ENCODE results near the gene BBX. TPM values are rescaled to one million over a fixed set of nuclear protein-coding genes. Genes with fewer than 3 reads are reported as not detected.
"Not testable (repeated sequence)": the region's sequence is repeated elsewhere in the genome, so short reads cannot be mapped to it uniquely, and the experiment has no call there.

BBX gene
- total RNA-seq, 1 donor from 2014 or later = 156 TPM

DNA sequence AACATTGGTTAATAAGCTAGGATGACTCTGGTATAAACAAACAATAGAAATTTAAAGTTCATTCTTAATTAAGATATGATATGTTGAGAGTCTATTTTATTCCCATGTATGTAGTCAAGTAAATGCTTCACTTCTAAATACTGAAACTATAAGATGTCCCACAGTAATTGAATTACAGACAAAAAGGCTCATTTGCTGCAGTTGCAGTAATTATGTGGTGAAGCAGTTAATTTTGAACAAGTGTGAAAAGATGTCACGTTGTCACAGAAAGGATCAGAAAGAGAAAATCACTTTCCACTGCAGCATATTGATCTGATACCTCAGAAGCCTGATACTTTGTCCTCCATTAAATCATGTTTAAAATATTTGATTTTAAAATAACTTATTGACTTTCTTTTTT is 159.8 kb downstream of the BBX start:
- no peak for DNase-seq (ENCODE audit: low spot score)

DNA sequence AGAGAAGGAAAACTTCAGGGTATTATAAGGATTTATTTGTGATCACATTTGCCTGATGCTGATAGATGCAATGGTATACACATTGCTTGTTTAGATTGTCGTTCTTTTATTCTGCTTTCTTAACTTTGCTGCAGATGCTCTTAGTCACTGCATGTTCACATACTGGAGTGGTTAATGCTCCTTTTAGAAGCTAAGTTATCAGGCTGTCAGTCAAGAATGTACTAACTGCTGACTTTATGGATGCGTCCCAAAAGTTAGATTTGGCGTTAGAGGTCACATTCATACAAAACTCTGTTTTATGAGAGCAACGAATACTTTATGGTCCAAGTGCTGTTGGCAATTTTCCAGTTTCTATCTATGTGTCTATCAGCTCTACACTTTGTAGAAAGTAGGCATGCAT is 160.7 kb downstream of the BBX start:
- peak; percentile 52 for DNase-seq (ENCODE audit: low spot score)

DNA sequence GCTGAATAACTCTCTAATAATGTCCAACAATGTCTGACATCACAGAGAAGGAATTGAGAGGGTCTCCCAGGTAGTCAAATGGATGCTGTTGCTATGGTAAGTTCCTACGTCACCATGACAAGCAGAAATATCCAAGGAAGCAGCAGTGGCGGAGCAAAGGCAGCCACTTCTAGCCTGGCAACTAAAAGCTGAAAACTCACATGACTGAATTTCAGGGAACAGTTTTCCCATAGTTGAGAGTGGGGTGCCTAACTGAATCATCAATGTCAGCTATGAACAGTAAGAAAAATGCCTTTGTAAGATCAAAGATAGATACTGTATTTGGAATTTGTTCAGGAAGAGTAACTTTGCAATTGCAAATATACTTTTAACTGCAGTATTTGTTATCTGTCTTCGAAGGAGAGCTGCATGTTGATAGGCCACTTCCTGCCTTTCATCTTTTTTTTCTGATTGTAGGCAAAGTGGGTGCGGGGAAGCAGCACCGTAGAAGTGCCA is 161.7 kb downstream of the BBX start:
- DNase-seq (ENCODE audit: low spot score) = no peak

DNA sequence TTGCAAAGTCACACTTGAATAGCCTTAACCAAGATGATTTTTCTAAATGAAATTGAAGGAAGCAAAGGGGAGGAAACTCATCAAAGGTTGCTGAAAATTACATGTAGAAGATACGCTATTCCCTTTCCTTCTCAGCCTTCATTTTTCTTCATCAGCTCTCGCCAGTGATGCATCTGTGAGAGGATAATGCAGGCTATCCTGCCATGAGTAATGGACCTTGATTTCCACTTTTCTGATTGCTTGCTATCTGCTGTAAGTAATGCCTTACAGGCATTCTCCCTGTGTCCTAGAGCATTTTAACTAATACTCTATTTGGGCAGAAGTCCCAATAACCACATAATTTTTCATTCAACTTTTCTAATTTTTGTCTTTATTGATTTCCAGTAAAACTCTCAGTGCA is 162.6 kb downstream of the BBX start:
- no peak for DNase-seq (ENCODE audit: low spot score)

DNA sequence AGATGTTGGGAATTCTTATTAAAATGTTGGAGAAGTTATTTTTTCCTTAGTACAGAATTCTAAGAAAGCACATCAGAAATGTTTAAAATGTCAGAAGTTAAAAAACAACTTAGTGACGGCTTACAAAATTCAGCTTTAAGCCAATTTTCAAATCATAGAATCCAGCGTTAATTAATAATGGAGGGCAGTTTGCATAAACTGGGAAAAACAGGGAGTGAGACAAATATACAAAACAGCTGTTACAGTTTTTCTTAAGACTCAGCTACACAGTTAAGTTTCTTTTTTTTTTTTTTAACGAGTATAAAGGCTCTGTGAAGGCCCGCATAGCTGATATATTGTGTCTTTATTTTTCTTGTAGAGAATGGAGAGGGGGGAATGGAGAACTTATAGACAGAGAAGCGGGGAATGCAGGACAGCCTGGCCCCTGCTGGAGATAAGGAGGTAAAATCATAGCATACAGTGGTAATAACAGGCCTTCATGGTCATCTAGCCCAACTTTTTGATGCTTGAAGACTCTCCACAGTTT is 164.4 kb downstream of the BBX start:
- no peak for DNase-seq (ENCODE audit: low spot score)

DNA sequence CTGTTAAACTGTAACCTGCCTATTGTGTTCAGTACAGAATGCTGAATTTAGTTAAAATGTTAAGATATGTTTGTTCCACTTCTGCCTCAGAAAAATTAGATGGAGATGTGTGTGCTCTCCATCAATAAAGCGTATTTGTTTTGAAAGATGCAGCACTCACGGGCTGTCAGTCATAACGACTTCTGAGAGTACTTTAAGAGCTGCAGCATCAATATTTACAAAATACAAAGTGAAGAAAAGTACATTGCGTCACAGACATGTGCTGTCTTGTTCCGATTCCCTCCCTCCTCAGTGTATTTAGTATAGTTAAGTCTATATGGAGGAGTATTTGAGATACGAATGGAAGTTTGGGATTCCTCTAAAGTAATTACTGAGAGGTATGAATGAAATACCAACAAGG is 166.6 kb downstream of the BBX start:
- DNase-seq (ENCODE audit: low spot score) = no peak

DNA sequence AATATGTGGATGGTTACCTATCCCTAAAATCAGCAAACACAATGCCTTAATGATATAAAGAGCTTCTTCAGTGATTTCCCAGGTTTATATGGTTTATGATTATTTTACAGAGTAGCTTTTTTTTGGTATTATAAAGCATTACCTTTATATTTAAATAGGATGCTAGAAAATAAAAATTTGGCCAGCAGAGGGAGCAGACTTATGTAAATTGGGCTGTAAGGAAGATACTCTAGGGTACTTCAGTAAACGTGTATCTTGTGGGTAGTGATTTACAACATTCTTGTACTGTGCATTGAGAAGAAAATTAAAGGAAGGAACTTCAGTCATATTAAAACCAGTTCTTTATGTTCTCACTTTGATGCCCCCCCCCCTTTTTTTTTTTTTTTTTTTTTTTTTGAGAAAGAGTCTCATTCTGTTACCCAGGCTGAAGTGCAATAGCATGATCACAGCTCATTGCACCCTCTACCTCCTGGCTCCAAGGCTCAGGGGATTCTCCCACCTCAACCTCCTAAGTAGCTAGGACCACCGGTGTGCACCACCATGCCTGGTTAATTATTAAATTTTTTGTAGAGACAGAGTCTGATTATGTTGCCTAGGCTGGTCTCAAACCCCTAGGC is 167.9 kb downstream of the BBX start:
- DNase-seq (ENCODE audit: low spot score) = peak; percentile 76

DNA sequence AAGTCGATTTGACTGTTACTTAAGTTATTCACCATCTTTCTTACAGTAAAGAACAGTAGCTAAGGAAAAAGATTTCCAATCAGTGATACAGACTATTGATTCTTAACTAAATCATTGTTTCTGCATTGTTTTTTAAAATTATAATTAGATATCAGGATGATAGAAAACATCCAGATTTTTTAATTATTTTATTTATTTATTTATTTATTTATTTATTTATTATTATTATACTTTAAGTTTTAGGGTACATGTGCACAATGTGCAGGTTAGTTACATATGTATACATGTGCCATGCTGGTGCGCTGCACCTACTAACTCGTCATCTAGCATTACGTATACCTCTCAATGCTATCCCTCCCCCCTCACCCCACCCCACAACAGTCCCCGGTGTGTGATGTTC is 169.2 kb downstream of the BBX start:
- not testable (repeated sequence) for DNase-seq (ENCODE audit: low spot score)

DNA sequence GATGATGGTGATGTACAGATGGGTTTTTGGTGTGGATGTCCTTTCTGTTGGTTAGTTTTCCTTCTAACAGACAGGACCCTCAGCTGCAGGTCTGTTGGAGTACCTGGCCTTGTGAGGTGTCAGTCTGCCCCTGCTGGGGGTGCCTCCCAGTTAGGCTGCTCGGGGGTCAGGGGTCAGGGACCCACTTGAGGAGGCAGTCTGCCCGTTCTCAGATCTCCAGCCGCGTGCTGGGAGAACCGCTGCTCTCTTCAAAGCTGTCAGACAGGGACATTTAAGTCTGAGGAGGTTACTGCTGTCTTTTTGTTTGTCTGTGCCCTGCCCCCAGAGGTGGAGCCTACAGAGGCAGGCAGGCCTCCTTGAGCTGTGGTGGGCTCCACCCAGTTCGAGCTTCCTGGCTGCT is 174.6 kb downstream of the BBX start:
- not testable (repeated sequence) for DNase-seq (ENCODE audit: low spot score)

DNA sequence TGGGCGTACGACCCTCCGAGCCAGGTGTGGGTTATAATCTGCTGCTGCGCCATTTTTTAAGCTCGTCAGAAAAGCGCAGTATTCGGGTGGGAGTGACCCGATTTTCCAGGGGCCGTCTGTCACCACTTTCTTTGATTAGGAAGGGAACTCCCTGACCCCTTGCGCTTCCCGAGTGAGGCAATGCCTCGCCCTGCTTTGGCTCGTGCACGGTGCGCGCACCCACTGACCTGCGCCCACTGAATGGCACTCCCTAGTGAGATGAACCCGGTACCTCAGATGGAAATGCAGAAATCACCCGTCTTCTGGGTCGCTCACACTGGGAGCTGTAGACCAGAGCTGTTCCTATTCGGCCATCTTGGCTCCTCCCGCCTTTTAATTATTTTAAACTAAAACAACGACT is 175.1 kb downstream of the BBX start:
- DNase-seq (ENCODE audit: low spot score) = not testable (repeated sequence)

DNA sequence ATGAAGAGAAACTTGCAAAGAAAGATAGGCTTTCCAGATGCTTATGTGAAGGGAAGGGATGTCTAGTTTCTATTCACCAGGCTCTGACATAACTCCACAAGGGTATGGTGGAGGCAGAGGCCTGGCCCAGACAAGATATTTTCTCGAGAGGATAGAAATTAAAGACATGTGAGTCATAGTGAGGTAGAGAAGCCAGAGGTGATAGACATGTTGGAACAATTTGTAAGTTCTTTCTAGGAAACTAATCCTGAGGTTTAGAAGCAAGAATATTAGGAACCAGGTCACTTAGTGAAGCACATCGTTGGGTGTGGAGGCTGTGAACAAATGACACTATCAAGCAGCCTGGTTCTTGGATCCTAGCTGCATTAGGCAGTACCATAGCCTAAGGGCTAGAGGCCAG is 176.9 kb downstream of the BBX start:
- DNase-seq (ENCODE audit: low spot score) = no peak

DNA sequence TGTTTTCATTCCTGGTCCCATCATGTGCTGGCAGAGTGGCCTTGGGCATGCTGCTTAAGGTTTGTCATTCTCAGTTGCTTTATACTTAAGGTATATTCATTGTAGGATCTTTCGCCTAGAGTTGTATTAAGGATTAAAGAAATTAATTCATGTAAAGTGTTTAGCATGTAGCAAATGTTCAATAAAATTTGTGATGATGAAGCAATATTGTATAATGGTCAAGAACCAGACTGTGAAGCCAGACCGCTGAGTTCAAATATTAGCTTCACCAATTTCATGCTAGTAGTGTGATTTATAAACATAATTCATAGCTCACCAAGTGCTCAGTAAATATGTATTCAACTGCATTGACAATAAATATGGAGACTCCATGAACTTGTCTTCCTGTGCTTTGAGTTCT is 178.5 kb downstream of the BBX start:
- no peak for DNase-seq (ENCODE audit: low spot score)

DNA sequence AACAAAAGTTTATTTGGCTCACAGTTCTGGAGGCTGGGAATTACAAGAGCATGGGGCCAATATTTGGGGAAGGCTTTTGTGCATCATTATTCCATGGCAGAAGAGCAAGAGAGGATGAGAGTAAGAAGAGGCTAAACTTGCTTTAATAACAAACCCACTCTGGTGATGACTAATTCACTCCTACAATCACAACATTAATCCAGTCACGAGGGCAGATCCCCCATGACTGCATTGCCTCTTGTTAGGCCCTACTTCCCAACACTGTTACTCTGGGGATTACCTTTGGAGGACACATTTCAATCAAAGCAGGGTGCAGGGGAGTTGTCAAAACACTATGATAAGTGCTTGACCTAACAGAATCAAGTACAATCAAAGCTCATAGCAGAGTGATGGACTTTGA is 181.7 kb downstream of the BBX start:
- DNase-seq (ENCODE audit: low spot score) = no peak

DNA sequence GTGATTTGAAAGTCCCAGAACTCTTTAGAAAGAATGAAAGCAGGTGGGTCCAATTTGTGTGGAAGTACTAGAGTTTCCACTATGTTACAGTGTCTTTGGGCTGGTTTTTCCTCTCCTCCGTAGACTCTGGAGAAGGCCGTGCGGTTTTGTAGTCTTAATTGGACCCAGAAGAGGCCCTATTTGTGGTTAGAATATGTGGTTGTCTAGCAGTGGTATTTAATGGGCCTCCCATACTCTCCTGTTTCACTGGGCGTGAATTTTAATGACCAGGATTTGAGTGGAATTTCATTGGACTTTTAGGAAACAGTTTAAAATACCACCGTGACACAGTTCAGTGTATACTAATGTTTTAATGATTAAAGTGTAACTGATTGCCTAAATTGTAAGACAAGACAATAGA is 182.3 kb downstream of the BBX start:
- no peak for DNase-seq (ENCODE audit: low spot score)

DNA sequence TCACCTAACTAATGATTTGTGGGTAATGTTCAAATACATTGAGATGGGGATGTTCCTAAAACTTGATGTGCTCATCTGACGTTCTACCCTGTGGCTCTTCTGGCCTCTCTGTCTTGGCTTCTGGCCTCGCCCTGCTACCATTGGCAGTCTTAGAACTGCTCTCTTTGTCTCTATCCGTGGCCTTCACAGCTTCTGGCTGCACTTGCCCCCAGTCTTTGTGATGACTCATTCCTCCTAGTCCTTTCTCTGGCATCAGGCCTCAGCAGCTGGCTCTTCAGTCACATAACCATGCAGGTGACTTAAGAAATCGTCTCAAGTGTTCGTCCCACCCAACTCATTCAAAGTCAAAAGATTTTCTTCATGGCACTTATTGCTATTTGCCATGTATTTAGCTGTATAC is 188.1 kb downstream of the BBX start:
- no peak for DNase-seq (ENCODE audit: low spot score)

DNA sequence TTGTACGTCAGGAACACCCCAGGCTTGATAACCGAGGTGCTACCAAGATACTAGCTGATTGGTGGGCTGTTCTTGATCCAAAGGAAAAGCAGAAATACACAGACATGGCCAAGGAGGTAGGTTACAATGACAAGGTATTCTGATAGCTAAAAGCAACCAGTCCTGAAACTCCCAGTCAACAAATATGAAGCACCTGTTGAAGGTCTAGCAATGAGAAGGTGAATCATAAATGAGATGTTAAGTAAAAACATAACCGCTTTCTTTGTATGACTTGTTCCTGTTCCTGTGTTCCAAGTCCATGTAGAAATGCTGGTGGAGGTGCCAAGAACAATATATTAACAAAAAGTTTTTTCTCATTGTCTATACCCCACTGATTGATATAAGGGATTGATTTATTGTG is 194.0 kb downstream of the BBX start:
- DNase-seq (ENCODE audit: low spot score) = no peak

DNA sequence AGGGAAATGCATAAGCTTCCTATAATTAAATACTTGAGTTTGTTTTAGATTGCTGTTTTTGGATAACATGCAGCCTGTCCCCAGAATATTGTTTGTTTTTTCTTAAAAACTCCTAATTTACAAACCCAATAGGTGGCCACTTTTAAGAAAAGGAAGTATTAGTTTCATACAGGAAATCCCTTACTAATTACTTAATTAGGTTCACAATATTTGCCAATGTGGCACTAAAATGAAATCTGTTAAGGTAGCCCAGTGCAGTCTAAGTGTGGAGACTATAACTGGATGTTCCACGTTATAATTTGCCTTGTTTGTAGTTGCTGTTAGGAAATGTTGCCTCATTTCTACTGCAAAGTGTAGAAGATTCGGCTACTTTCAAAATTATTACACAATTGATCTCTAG is 195.8 kb downstream of the BBX start:
- DNase-seq (ENCODE audit: low spot score) = no peak

DNA sequence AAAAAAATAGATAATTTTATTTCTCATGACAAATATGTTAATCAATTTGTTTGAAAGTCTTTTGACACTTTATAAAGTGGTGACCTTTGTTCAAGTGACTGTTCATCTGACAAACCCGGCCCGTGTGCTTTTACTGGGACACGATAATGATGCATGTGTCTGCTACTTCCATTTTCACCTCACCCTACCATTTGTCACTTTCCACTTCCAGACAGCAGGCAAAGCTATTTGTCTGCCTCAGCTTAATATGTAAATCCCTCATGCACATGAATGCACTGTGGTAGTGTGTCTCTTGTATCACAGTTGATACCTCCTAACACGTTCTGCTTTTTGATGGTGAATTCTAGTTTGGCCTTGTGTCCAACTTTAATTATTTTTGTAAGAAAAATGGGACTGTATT is 204.3 kb downstream of the BBX start:
- DNase-seq (ENCODE audit: low spot score) = no peak

DNA sequence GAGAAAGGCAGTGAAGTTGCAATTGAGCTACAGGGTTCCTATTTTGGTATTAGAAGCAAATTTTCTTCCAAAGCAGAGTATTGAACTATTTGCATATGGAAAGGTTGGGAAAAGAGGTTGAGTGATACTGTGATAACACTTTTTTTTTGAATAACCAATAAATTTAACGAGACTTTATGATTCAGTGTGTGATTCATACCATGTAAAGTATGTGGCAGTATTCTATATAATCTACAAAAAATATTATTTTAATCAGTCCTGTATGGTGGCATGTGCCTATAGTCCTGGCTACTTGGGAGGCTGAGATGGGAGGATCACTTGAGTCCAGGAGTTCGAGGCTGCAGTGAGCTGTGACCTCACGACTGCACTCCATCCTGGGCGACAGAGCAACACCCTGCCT is 206.9 kb downstream of the BBX start:
- DNase-seq (ENCODE audit: low spot score) = no peak

DNA sequence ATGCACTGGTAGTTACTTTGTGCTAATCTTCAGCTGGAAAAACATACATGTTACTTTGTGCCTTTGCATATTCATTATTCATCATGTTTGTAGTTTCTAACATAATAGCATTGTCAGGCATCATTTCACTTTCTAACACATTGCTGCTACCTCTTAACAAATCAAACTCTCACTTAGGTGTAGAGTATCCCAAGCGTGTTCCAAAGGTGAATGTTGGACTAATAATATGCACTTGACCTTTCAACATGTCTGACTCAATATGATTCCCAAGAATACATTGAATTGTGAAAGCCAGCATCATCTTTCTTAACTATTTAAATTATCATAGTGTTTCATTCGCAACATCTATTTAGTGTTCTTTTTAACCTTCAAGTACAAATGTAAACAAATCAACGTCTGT is 211.6 kb downstream of the BBX start:
- no peak for DNase-seq (ENCODE audit: low spot score)

DNA sequence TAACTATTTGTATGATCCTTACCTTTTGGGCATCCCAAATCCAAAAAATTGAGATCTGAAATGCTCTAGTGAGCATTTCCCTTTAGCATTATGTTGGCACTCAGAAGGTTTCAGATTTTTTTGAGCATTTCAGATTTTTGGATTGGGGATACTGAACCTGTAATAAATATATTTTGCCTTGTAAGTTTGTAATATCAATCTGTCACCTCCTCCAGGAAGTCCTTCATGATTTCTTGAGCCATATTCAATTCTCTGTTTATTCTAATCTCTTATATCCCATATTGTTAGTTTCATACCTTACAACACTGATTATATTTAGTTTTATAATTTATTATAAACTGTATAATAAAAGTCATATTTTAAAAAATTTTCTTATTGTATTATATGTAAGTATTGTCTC is 215.2 kb downstream of the BBX start:
- no peak for DNase-seq (ENCODE audit: low spot score)

DNA sequence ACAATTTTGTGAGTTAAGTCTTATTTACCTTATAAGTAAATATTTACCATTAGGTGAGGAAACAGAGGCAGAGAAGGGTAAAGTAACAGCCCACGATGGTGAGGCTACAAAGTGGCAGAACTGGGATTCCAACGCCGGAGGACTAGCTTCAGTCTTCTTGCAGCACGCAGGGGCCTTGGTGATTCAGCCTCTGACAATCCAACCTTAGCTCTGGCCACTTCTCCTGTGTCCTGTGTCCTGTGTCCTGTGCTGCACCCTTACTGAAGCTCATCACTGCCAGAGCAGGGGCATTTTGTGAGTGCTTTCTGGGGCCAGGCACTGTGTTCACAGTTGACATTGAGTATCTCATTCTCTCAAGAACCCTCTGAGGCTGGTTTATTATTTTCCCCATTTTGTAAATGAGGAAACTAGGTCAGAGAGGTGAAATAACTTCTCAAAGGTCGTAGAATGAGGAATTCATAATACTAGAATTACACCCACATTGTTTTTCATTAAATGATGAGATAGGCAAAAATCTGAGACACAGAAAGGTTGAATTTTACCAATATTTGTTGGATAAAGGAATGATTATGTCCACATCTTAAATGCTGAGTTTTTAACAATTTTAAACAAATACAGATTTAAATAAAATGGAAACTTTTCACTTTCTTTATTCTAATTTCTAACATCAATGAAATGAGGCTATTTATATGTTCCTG is 215.9 kb downstream of the BBX start:
- no peak for DNase-seq (ENCODE audit: low spot score)

DNA sequence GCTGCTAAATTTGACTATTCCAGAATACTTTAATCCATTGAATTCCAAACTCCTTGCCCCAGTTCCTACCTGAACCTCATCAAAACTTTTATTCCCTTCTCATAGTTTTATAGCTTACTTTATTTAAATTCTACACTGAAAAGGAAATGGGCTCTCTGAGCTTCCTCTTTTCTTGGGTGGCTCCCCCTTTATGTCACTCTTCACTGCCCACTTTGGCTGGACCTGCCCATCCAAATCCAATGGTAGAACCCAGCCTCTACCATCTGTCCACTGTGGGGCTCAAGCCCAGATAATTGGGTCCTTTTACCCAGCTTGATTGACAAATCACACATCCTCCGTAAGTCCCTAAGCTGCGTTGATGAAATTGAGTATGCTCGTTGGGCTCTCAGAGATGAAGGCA is 216.5 kb downstream of the BBX start:
- no peak for DNase-seq (ENCODE audit: low spot score)

All from umbilical cord (tissue), 2 donors.